Lung (tissue), 12 donors: ENCODE results near the gene DYRK2. TPM values are rescaled to one million over a fixed set of nuclear protein-coding genes. Genes with fewer than 3 reads are reported as not detected.

ENCODE experiments used
- ATAC-seq: fragments of 200-7000 bp; cut with Tn5 transposase; one replicate; pipeline ENCODE4 v1.9.1; 2020; ENCODE audit warnings: moderate number of reproducible peaks; ENCODE audit not compliant: insufficient read depth, low FRiP score
- DNase-seq, 3 donors: peaks; one replicate each; pipeline ENCODE4 v3.0.0-alpha.2; 2013 to 2017
- H3K27ac ChIP-seq, 2 donors: one replicate each; pipeline ENCODE4 v1.5.1; 2013; ENCODE audit warnings: mild to moderate bottlenecking in 2 of 2, moderate library complexity in 2 of 2, control low read depth in 1 of 2, inconsistent platforms in 1 of 2, low read depth in 1 of 2, low read length in 1 of 2
- H3K27me3 ChIP-seq, 3 donors: one replicate each; pipeline ENCODE4 v1.5.1; 2013; ENCODE audit warnings: low read length in 2 of 3; ENCODE audit not compliant: control insufficient read depth in 3 of 3, insufficient read depth in 3 of 3
- H3K36me3 ChIP-seq, 4 donors: one replicate each; pipeline ENCODE4 v1.5.1; 2013; ENCODE audit warnings: low read length in 4 of 4, mild to moderate bottlenecking in 1 of 4, moderate library complexity in 1 of 4; ENCODE audit not compliant: control insufficient read depth in 4 of 4, insufficient read depth in 4 of 4
- H3K4me1 ChIP-seq, 5 donors: one replicate each; pipeline ENCODE4 v1.5.1; 2013; ENCODE audit warnings: low read length in 5 of 5, mild to moderate bottlenecking in 2 of 5, moderate library complexity in 1 of 5; ENCODE audit not compliant: control insufficient read depth in 5 of 5, insufficient read depth in 5 of 5
- H3K4me3 ChIP-seq: one replicate; pipeline ENCODE4 v1.5.1; 2013; ENCODE audit warnings: mild to moderate bottlenecking, control low read depth, moderate library complexity
- H3K9ac ChIP-seq, 2 donors: one replicate each; pipeline ENCODE4 v1.5.1; 2013; ENCODE audit warnings: low read length in 2 of 2, control low read depth in 1 of 2; ENCODE audit not compliant: insufficient read depth in 1 of 2
- H3K9me3 ChIP-seq, 4 donors: one replicate each; pipeline ENCODE4 v1.5.1; 2013; ENCODE audit warnings: low read length in 3 of 4, mild to moderate bottlenecking in 1 of 4, moderate library complexity in 1 of 4; ENCODE audit not compliant: control insufficient read depth in 4 of 4, insufficient read depth in 3 of 4
- CTCF ChIP-seq: IDR thresholded peaks from 2 replicates; pipeline ENCODE4 v1.5.1; 2012; ENCODE audit warnings: mild to moderate bottlenecking; ENCODE audit errors: control extremely low read depth, extremely low read depth
- WGBS, 2 donors: extraction: QIAGEN DNeasy Blood & Tissue Kit; methylation state at CpG; one replicate each; pipeline ENCODE4 v1.1.7; 2013; 5-methylcytosine and 5-hydroxymethylcytosine counted together
- polyA plus RNA-seq, 2 donors: library from polyadenylated mRNA; stranded (reverse); fragments of 200-250 nt; gene quantifications; one replicate each; pipeline ENCODE4 v1.2.1, GENCODE V29; 2013
- total RNA-seq, 2 donors: library from RNA; depleted of rRNA in 1 of 2; stranded (reverse); fragments of >200 nt in 1 of 2; gene quantifications; one replicate each; pipeline ENCODE4 v1.2.1, GENCODE V29; 2014 to 2021
- donor health status: control.
- donor health status: control.
- donor health status: Bipolar disorder and iron deficiency.
- donor health status: healthy.
- donor health status: DM: yes; HTN: yes; CAD: no.

The DYRK2 gene
- total and polyA plus RNA-seq, 4 donors: 3.1 to 34.9 (median 12.7) TPM

DNA sequence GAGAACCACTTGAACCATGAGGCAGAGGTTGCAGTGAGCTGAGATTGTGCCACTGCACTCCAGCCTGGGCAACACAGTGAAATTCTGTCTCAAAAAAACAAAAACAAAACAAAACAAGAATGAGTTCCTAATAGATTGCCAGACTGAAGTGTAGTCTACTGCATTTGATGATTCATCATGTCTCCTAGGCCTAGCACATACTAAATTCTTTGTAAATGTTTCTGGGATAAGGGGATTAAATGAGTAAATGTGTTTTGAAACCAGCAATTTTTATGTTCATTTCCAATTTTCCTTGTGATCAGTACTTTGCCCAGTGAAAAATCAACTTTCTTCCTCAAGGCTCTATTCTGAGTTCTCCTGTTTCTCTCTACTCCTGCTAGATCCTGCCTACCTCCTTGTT, 2.9 kb upstream of the DYRK2 start:
- Histone ChIP-seq H3K9ac (no peak overlapping the region), H3K9me3 (no peaks in the 10 kb centered on the region), H3K27me3 (peaks cover 0 to under 1% (median 0%) of the 10 kb centered on the region in 3 donors), H3K4me3 (no peak overlapping the region), H3K27ac (no peak overlapping the region), H3K4me1 (peaks cover 0 to 14% (median 0%) of the 10 kb centered on the region in 5 donors), H3K36me3 (no peaks in the 10 kb centered on the region)
- no peak for TF ChIP-seq CTCF
- ATAC-seq (no peak), DNase-seq (no peak)

DNA sequence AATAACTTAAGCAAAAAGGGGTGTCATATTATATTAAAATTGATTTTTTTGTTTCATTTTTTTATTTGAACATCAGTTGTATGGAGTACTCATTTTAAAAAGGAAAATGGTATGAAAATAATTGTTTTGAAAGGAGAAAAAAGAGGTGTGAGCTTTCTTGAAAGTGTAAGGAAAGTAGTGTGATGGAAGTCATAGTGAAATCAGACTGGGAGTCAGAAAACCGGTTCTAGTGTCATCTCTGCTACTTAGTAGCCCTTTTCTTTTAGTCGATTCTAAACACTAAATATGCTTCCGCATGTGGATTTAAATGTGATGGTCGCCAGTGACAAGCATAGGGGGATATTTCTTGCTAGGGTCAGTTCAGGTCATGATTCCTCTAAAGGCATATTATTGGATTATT, 1.8 kb upstream of the DYRK2 start:
- no peak for DNase-seq
- Histone ChIP-seq H3K27ac (no peak overlapping the region), H3K9ac (no peak overlapping the region), H3K4me3 (no peak overlapping the region), H3K9me3 (no peaks in the 10 kb centered on the region), H3K36me3 (no peaks in the 10 kb centered on the region), H3K4me1 (peaks cover 2 to 24% (median 5%) of the 10 kb centered on the region in 5 donors), H3K27me3 (no peaks in the 10 kb centered on the region)
- 97 to 98% methylated on average over 4 of the region's 4 CpGs for whole genome bisulfite sequencing, 2 donors
- no peak for TF ChIP-seq CTCF
- ATAC-seq: no peak

- no peaks in the 10 kb centered on the region for H3K36me3 ChIP-seq
- ATAC-seq (no peak), DNase-seq (peak in 2 of 3 donors; percentile 44 to 61)
- TF ChIP-seq CTCF: no peak
- H3K27me3 ChIP-seq: no peaks in the 10 kb centered on the region
- no peak overlapping the region for H3K4me3 ChIP-seq
- H3K9ac ChIP-seq: peak overlapping the region in 1 of 2 donors; percentile 40
- H3K4me1 ChIP-seq: peaks cover 2 to 24% (median 5%) of the 10 kb centered on the region in 5 donors
- peak overlapping the region in 1 of 2 donors; percentile 29 for H3K27ac ChIP-seq
- H3K9me3 ChIP-seq: no peaks in the 10 kb centered on the region
- 51 to 54% methylated on average over 21 of the region's 21 CpGs for WGBS, 2 donors
Measured at GRCh38 chr12:67647181-67647798, 1.3 kb upstream of the DYRK2 start.
